Measurements from ENCODE around the gene TMEM95.

- TF ChIP-seq, protein P1, sequence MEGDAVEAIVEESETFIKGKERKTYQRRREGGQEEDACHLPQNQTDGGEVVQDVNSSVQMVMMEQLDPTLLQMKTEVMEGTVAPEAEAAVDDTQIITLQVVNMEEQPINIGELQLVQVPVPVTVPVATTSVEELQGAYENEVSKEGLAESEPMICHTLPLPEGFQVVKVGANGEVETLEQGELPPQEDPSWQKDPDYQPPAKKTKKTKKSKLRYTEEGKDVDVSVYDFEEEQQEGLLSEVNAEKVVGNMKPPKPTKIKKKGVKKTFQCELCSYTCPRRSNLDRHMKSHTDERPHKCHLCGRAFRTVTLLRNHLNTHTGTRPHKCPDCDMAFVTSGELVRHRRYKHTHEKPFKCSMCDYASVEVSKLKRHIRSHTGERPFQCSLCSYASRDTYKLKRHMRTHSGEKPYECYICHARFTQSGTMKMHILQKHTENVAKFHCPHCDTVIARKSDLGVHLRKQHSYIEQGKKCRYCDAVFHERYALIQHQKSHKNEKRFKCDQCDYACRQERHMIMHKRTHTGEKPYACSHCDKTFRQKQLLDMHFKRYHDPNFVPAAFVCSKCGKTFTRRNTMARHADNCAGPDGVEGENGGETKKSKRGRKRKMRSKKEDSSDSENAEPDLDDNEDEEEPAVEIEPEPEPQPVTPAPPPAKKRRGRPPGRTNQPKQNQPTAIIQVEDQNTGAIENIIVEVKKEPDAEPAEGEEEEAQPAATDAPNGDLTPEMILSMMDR (IDR thresholded peaks at IDR 0.05; ENCODE audit: low read depth, low read length), result no peak
- no peak for TF ChIP-seq EZH2phosphoT487 (IDR thresholded peaks at IDR 0.05; ENCODE audit: low read depth)
Observed at GRCh38 chr17:7357381-7357780, 2.4 kb downstream of the TMEM95 start.

Data from OCI-LY3 (cell line).